ENCODE measurements around the gene TTC24.

DNA sequence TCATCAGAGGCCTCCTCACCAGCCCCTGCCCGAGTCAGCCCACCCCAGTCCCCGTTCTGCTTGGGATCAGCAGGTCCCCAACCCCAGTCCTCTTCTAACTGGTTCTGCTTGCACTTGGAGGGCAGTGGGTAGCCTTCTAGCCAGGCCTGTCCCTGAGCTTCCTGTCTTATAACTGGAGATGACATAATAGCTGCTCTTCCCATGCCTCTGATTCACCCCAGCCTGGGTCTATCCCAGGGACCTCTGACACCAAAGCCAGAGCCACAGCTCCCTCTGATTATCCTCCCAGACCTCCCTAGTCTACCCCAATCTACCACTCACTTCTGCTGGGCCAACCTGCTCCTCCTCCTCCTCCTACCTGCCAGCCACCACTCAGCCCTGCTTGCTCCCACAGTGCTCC is 38.6 kb upstream of the TTC24 start:
- TF ChIP-seq POLR2A (IDR thresholded peaks at IDR 0.05; ENCODE audit: low read depth, low read length) (no peak), POLR2AphosphoS5 (IDR thresholded peaks at IDR 0.05; ENCODE audit: low read depth, low read length) (no peak), POU2F2 (IDR thresholded peaks at IDR 0.05; ENCODE audit: low read depth, low read length) (no peak), TAF1 (IDR thresholded peaks at IDR 0.05; ENCODE audit: low read depth, low read length) (no peak), PAX5 (IDR thresholded peaks at IDR 0.05; ENCODE audit: insufficient read depth, low read length, severe bottlenecking) (no peak), SPI1 (IDR thresholded peaks at IDR 0.05; ENCODE audit: low read depth, low read length) (no peak)
